Measurements from ENCODE around the gene ACAP3.

Gene ACAP3

DNA sequence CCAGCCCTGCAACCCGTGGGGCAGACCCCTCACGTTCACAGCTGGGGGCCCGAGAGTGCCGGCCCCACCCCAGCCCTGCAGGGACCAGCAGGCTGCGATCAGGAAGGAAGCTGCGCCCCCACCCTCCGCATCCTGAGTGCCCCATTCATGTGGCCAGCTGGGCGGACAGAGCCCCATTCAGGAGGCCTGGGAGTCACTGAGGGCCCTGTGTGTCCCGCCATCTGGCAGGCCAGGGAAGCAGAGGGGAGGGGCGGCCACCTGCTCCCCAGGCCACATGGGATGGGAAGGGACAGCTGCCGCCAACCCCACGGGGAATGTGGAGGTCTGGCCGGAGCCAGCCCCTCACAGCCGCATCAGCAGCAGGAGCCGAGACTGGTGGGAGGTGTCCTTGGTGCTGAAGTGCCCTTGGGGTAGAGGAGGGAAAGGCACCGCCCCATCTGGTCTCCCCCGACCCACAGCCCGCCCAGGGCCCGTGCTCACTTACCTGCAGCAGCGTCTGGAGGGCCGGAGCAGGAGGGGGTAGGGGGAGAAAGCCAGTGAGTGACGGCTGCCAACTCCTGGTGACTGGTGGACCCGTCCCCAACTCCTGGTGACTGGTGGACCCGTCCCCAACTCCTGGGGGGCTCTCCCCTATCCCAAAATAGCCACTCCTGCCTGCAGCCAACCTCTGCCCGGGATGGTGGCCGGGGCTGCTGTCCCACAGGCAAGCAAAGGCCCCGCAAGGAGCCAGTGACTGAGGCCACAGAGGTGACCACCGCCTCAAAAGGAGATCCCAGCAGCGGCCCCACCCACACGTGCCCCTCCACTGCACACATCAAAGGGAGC lies 8.7 kb downstream of the ACAP3 start:
- no peak for DNase-seq

- DNase-seq: no peak
These were observed 9.8 kb downstream of the ACAP3 start for GRCh38 chr1:1297802-1298424.

DNA sequence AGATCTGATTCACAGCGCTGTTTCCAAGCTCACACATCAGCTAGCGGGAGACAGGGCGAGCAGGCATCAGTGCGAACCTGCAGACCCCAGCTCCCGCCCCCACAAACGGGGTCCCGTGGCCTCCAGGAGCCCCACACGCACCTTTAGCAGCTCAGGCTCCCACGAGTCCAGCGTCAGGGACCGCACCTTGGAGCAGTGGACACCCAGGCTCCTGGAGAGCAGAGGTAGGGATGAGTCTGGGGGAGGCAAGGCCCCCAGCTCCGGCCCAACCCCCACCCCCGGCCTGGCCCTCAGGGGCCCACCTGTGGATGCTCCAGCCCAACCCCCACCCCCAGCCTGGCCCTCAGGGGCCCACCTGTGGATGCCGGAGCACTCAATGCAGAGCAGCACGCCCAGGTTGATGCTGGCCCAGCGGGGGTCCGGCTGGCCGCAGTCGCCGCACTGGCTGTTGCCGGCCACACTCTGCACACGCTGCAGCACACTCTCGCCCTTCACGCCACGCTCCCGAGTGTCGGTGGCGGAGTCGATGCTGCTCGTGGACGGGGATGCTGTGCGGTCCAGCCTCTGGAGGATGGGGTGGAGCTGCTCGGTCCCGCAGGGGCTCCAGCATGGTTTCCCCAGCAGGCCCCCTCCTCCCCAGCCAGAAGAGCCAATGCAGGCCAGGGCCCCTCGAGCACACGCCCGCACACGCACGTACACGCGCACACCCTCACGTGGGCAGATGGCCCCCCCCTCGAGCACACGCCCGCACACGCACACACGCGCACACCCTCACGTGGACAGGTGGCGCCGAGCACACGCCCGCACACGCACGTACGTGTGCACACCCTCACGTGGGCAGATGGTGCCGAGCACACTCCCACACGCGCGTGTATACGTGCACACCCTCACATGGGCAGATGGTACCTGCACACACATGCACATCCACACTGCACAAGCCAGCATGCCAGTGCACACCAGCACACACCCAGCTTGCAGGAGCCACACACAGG lies 11.4 kb downstream of the ACAP3 start:
- DNase-seq: no peak

- no peak for DNase-seq
These were observed 12.4 kb downstream of the ACAP3 start for GRCh38 chr1:1295154-1295923.

GRCh38 chr1:1294250-1294890 lies 13.4 kb downstream of the ACAP3 start:
- no peak for DNase-seq

- no peak for DNase-seq
These were observed 14.2 kb downstream of the ACAP3 start for GRCh38 chr1:1293263-1294249.

- DNase-seq: no peak
These were observed 14.9 kb downstream of the ACAP3 start for GRCh38 chr1:1292851-1293250.

GRCh38 chr1:1292442-1292779 lies 15.3 kb downstream of the ACAP3 start:
- no peak for DNase-seq

DNA sequence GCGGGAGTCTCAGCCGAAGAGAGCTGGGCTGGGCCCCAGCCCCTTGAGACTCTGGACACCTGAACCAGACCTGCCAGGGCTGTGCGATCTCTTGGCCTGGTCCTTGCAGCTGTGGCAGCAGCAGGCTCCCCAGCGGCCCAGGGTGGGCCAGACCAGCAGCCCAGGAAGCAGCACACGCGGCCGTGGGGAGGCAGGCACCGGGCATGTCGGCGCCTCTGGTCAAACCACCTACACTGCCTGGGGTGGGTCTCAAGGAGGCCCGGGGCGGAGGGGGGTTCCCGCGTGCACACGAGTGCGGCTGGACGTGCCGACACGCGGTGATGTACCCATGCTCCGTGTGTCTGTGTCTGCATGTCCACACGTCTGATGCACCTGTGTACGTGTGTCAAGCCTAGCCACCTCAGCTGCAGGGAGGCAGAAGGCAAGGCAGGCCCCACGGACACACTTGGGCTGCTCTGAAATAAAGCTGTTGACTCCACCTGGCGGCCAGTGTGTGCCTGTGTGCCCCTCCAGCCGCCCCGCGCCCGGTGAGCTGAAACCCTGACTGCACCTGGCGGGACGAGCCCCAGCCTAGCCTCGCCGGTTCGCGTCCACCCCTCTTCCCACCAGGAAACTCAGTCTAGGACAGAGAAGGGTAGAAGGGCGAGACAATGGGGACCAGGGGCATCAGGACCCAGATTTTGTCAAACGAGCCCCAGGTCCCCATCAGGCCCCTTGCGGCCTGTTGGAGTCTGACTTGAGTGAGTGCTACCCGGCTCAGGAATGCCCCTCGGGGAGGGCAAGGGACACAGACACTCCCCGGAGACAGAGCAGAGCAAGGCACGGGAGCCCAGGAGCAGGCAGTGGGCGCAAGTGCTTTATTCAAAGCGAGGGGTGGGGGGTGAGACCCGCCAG lies 15.9 kb downstream of the ACAP3 start:
- DNase-seq: no peak

GRCh38 chr1:1291023-1291528 lies 16.7 kb downstream of the ACAP3 start:
- no peak for DNase-seq

DNA sequence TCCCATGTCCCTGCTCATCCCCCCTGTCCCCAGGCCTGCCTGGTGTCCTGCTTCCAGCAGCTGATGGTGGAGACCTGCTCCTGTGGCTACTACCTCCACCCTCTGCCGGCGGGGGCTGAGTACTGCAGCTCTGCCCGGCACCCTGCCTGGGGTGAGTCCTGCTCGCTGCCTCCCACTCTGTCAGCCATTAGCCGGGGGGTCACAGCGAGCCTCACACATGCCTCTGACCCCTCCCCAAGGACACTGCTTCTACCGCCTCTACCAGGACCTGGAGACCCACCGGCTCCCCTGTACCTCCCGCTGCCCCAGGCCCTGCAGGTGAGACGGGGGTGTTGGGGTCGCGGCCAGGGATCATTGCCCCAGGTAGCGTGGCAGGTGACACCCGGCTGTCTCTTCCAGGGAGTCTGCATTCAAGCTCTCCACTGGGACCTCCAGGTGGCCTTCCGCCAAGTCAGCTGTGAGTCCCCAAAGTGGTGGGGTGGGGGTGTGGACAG lies 17.4 kb downstream of the ACAP3 start:
- peak; percentile 27 for DNase-seq

DNA sequence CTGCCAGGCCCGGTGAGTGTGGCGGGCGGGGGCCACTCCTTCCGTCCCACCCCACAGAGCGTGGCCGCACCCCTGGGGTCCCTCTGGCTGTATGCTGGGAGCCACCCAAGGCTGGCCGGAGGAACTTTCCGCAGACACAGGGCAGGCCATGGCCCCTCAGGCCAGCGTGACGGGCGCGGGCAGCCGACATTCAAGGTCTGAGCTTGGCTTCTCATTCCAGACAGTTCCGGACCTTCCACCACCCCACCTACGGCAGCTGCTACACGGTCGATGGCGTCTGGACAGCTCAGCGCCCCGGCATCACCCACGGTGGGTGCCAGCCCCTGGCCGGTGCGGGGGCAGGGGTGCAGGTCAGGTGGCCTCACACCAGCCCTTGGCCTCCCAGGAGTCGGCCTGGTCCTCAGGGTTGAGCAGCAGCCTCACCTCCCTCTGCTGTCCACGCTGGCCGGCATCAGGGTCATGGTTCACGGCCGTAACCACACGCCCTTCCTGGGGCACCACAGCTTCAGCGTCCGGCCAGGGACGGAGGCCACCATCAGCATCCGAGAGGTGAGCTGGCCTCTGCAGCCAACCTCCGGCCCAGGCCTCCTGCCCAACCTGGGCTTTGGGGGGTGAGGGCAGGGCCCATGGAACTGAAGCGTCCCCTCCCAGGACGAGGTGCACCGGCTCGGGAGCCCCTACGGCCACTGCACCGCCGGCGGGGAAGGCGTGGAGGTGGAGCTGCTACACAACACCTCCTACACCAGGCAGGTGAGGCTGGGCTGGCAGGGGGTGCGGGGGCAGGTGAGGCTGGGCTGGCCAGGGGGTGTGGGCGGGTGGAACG lies 20.2 kb downstream of the ACAP3 start:
- DNase-seq: no peak

GRCh38 chr1:1286313-1287261 lies 21.1 kb downstream of the ACAP3 start:
- DNase-seq: no peak

DNA sequence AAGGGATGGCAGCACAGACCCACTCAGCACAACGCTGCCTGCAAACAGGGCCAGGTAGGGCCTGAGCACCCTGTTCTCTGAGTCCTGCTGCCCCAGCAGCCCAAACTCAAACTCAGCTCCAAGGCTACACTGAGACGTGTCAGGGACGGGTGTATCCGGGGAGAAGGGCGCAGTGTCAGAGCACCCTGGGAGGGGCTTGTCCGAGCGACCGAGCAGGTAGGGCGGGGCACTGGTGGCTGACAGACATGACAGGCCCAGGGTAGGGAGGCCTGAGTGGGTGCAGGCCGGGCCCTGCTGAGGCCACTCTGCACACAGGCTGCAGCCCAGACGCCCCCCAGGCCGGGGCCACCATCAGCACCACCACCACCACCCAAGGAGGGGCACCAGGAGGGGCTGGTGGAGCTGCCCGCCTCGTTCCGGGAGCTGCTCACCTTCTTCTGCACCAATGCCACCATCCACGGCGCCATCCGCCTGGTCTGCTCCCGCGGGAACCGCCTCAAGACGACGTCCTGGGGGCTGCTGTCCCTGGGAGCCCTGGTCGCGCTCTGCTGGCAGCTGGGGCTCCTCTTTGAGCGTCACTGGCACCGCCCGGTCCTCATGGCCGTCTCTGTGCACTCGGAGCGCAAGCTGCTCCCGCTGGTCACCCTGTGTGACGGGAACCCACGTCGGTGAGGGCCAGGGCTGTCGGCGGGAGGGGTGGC lies 22.0 kb downstream of the ACAP3 start:
- DNase-seq: no peak

DNA sequence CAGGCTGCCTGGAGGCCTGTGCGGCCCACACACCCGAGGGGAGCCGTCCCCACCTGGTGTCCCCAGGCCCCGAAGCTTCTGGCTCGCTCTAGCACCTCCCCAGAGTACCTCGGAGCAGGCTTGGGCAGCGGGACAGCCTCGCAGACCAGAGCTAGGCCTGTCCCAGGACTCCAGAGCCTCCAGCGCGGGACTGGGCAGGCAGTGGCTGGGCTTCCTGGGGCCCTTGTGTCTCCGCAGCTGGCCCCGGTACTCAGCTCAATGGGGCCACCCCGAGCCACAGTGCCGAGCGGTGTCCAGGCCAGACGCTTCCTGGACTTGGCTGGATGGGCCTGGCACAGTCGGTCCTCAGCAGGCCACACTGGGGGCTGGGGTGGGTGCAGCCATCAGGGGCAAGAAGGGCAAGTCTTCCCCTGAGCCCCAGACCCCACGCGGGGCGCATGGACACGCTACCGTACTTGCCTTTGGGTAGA lies 22.6 kb downstream of the ACAP3 start:
- DNase-seq: no peak
